Neural cell (in vitro differentiated cells): ENCODE results near the gene EML6. TPM values are rescaled to one million over a fixed set of nuclear protein-coding genes. Genes with fewer than 3 reads are reported as not detected.
A peak's percentile ranks its signal among the peaks of the same experiment; 100 is the strongest.

ENCODE experiments used
- H2AFZ ChIP-seq: fragments of 200-600, 300-800 bp; sonication (generic), shearing (Covaris generic); 2 replicates; pipeline ENCODE4 v1.6.0; 2014; ENCODE audit warnings: low read depth, mild to moderate bottlenecking, antibody characterized with exemption, low read length, moderate library complexity
- H3F3A ChIP-seq: fragments of 200-600 bp; shearing (Covaris generic); 2 replicates; pipeline ENCODE4 v1.6.1; 2016; ENCODE audit warnings: mild to moderate bottlenecking, moderate library complexity, mixed read lengths, antibody characterized with exemption, low read length; ENCODE audit not compliant: insufficient read depth, poor library complexity, severe bottlenecking
- H3K27ac ChIP-seq: fragments of 200-600, 300-800 bp; sonication (generic), shearing (Covaris generic); 2 replicates; pipeline ENCODE4 v1.5.1; 2014; ENCODE audit warnings: mild to moderate bottlenecking, low read length, moderate library complexity
- H3K27me3 ChIP-seq: fragments of 300-800, 200-600 bp; sonication (generic), shearing (Covaris generic); 2 replicates; pipeline ENCODE4 v1.6.0; 2014; ENCODE audit warnings: mild to moderate bottlenecking, low read depth, low read length, moderate library complexity; ENCODE audit not compliant: insufficient read depth
- H3K36me3 ChIP-seq: fragments of 300-800, 200-600 bp; sonication (generic), shearing (Covaris generic); 2 replicates; pipeline ENCODE4 v1.5.1; 2014; ENCODE audit warnings: mild to moderate bottlenecking, antibody characterized with exemption, low read length, moderate library complexity; ENCODE audit not compliant: insufficient read depth
- H3K4me2 ChIP-seq: fragments of 300-800, 200-600 bp; sonication (generic), shearing (Covaris generic); 2 replicates; pipeline ENCODE4 v1.6.0; 2014; ENCODE audit warnings: mild to moderate bottlenecking, low read length
- H3K4me3 ChIP-seq: fragments of 300-800, 200-600 bp; sonication (generic), shearing (Covaris generic); 2 replicates; pipeline ENCODE4 v1.5.1; 2014; ENCODE audit warnings: mild to moderate bottlenecking, low read length, moderate library complexity
- H3K79me2 ChIP-seq: fragments of 200-600 bp; shearing (Covaris generic); replicated peaks from 2 replicates; pipeline ENCODE4 v1.6.0; 2014; ENCODE audit warnings: mild to moderate bottlenecking, low read length, moderate library complexity; ENCODE audit not compliant: insufficient read depth
- H3K9ac ChIP-seq: fragments of 300-800, 200-600 bp; sonication (generic), shearing (Covaris generic); 2 replicates; pipeline ENCODE4 v1.6.1; 2016; ENCODE audit warnings: mild to moderate bottlenecking, low read length, mixed read lengths
- H3K9me2 ChIP-seq: fragments of 200-600 bp; shearing (Covaris generic); 2 replicates; pipeline ENCODE4 v1.6.1; 2016; ENCODE audit warnings: mild to moderate bottlenecking, low read length, mixed read lengths; ENCODE audit not compliant: insufficient read depth
- H3K9me3 ChIP-seq: fragments of 200-600, 300-800 bp; sonication (generic), shearing (Covaris generic); 2 replicates; pipeline ENCODE4 v1.6.1; 2016; ENCODE audit warnings: mild to moderate bottlenecking, mixed run types, low read length, moderate library complexity, mixed read lengths
- H4K20me1 ChIP-seq: fragments of 200-600 bp; shearing (Covaris generic); 2 replicates; pipeline ENCODE4 v1.6.1; 2016; ENCODE audit warnings: mild to moderate bottlenecking, mixed run types; ENCODE audit not compliant: insufficient read depth
- EP300 ChIP-seq: fragments of 450-650 bp; conservative IDR thresholded peaks from 2 replicates; pipeline ENCODE4 v1.6.1; 2014; ENCODE audit warnings: antibody characterized with exemption, mild to moderate bottlenecking, moderate library complexity; ENCODE audit not compliant: poor library complexity, severe bottlenecking
- EZH2 ChIP-seq: fragments of 200-600, 300-800 bp; shearing (Covaris generic), sonication (generic); IDR thresholded peaks from 2 replicates; pipeline ENCODE4 v1.6.1; 2014; ENCODE audit warnings: antibody characterized with exemption, low read length, borderline replicate concordance, mild to moderate bottlenecking; ENCODE audit not compliant: insufficient read depth, poor library complexity, severe bottlenecking
- MXI1 ChIP-seq: fragments of 450-650 bp; conservative IDR thresholded peaks from 2 replicates; pipeline ENCODE4 v1.6.1; 2014; ENCODE audit warnings: antibody characterized with exemption, mild to moderate bottlenecking; ENCODE audit not compliant: poor library complexity, severe bottlenecking
- POLR2AphosphoS5 ChIP-seq: IDR thresholded peaks from 2 replicates; pipeline ENCODE4 v1.6.1; 2012
- RAD21 ChIP-seq: fragments of 450-650 bp; conservative IDR thresholded peaks from 2 replicates; pipeline ENCODE4 v1.6.1; 2014; ENCODE audit warnings: antibody characterized with exemption, mild to moderate bottlenecking, moderate library complexity
- SMC3 ChIP-seq: fragments of 450-650 bp; conservative IDR thresholded peaks from 2 replicates; pipeline ENCODE4 v1.6.1; 2014; ENCODE audit warnings: antibody characterized with exemption, mild to moderate bottlenecking, moderate library complexity; ENCODE audit not compliant: poor library complexity
- TAF1 ChIP-seq: IDR thresholded peaks from 2 replicates; pipeline ENCODE4 v1.6.1; 2012; ENCODE audit warnings: low read depth
- polyA plus RNA-seq: library from polyadenylated mRNA; depleted of rRNA; stranded (reverse); fragments of >200 nt; gene quantifications from 2 replicates; pipeline ENCODE4 v1.2.3, GENCODE V29; 2014
- TF ChIP-seq, protein P1 (sequence below): IDR thresholded peaks from 2 replicates; pipeline ENCODE4 v1.6.1; 2012; ENCODE audit warnings: borderline replicate concordance
- TF ChIP-seq, protein P2 (sequence below): fragments of 450-650 bp; IDR thresholded peaks from 2 replicates; pipeline ENCODE4 v1.5.1; 2014; ENCODE audit warnings: antibody characterized with exemption, mild to moderate bottlenecking, moderate library complexity; ENCODE audit not compliant: poor library complexity, severe bottlenecking

Gene EML6
- polyA plus RNA-seq, 1 donor from 2014 or later, result 13.4 TPM

DNA sequence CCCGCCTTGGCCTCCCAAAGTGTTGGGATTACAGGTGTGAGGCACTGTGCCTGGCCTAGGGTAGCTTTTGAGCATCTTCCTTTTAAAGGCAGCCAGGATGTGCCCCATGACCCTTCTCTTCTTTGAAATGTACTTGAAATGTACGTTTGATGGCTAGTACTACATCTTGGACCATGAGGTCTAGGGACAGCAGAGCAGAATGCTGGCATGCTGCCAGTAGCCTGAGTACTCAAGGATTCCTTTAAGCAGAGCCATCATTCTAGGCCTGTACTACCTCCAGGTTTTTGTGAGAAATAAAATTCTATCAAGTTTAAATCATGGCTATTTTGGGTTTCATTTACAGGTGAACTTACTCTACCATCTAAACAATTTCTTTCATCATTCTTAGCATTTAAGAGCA, 2.9 kb upstream of the EML6 start:
- H3F3A ChIP-seq, result peaks cover 3% of the 10 kb centered on the region
- H3K27me3 ChIP-seq, result peaks cover 5% of the 10 kb centered on the region
- no peak overlapping the region for H2AFZ ChIP-seq
- H3K36me3 ChIP-seq, result no peaks in the 10 kb centered on the region
- no peak overlapping the region for H3K9ac ChIP-seq
- TF ChIP-seq MXI1 (no peak), RAD21 (no peak), POLR2AphosphoS5 (no peak), SMC3 (no peak), TAF1 (no peak)
- TF ChIP-seq, protein P1, sequence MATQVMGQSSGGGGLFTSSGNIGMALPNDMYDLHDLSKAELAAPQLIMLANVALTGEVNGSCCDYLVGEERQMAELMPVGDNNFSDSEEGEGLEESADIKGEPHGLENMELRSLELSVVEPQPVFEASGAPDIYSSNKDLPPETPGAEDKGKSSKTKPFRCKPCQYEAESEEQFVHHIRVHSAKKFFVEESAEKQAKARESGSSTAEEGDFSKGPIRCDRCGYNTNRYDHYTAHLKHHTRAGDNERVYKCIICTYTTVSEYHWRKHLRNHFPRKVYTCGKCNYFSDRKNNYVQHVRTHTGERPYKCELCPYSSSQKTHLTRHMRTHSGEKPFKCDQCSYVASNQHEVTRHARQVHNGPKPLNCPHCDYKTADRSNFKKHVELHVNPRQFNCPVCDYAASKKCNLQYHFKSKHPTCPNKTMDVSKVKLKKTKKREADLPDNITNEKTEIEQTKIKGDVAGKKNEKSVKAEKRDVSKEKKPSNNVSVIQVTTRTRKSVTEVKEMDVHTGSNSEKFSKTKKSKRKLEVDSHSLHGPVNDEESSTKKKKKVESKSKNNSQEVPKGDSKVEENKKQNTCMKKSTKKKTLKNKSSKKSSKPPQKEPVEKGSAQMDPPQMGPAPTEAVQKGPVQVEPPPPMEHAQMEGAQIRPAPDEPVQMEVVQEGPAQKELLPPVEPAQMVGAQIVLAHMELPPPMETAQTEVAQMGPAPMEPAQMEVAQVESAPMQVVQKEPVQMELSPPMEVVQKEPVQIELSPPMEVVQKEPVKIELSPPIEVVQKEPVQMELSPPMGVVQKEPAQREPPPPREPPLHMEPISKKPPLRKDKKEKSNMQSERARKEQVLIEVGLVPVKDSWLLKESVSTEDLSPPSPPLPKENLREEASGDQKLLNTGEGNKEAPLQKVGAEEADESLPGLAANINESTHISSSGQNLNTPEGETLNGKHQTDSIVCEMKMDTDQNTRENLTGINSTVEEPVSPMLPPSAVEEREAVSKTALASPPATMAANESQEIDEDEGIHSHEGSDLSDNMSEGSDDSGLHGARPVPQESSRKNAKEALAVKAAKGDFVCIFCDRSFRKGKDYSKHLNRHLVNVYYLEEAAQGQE, result no peak
- H3K4me2 ChIP-seq, result no peak overlapping the region
- H3K79me2 ChIP-seq, result no peaks in the 10 kb centered on the region
- no peaks in the 10 kb centered on the region for H4K20me1 ChIP-seq
- H3K27ac ChIP-seq, result no peak overlapping the region
- no peaks in the 10 kb centered on the region for H3K9me3 ChIP-seq
- no peak overlapping the region for H3K4me3 ChIP-seq
- no peaks in the 10 kb centered on the region for H3K9me2 ChIP-seq

DNA sequence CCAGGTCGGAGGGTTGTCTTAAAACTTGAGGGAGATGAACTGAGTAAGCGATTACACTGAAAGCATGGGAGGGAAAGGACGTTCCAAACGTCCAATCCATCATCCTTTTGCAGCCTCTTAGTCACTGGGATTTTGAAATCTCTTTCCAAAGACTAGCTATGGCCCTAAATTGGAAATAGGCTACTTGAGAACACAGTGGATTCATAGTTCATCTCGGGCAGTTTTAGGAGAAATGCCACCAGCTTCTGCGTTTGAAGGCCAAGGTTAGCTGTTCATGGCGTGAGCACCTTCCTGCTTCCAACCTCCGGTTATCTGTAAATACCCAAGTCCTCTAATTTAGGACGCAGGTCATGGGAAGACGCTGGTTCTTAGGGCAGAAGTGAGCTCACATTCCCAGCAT, 821 bp upstream of the EML6 start:
- TF ChIP-seq MXI1 (no peak), EZH2 (no peak), SMC3 (no peak), EP300 (no peak), RAD21 (no peak), TAF1 (no peak), POLR2AphosphoS5 (no peak)
- TF ChIP-seq, protein P2, sequence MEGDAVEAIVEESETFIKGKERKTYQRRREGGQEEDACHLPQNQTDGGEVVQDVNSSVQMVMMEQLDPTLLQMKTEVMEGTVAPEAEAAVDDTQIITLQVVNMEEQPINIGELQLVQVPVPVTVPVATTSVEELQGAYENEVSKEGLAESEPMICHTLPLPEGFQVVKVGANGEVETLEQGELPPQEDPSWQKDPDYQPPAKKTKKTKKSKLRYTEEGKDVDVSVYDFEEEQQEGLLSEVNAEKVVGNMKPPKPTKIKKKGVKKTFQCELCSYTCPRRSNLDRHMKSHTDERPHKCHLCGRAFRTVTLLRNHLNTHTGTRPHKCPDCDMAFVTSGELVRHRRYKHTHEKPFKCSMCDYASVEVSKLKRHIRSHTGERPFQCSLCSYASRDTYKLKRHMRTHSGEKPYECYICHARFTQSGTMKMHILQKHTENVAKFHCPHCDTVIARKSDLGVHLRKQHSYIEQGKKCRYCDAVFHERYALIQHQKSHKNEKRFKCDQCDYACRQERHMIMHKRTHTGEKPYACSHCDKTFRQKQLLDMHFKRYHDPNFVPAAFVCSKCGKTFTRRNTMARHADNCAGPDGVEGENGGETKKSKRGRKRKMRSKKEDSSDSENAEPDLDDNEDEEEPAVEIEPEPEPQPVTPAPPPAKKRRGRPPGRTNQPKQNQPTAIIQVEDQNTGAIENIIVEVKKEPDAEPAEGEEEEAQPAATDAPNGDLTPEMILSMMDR, result no peak
- TF ChIP-seq, protein P1, result no peak
- Histone ChIP-seq H3F3A (peaks cover 3% of the 10 kb centered on the region), H4K20me1 (no peaks in the 10 kb centered on the region), H3K9me3 (no peaks in the 10 kb centered on the region), H2AFZ (peak overlapping the region; percentile 58), H3K27ac (no peak overlapping the region), H3K9me2 (no peaks in the 10 kb centered on the region), H3K36me3 (no peaks in the 10 kb centered on the region), H3K79me2 (no peaks in the 10 kb centered on the region), H3K27me3 (peaks cover 5% of the 10 kb centered on the region), H3K4me2 (peak overlapping the region; percentile 82), H3K9ac (peak overlapping the region; percentile 57), H3K4me3 (peak overlapping the region; percentile 91)
